K562 (cell line): ENCODE results near the gene HEATR9. TPM values are rescaled to one million over a fixed set of nuclear protein-coding genes. Genes with fewer than 3 reads are reported as not detected.

Experiments
- ATAC-seq: fragments of 200-7000 bp; cut with Tn5 transposase; 3 replicates; pipeline ENCODE4 v1.9.1; 2020; ENCODE audit warnings: moderate library complexity
- BruUV-seq: library from RNA; stranded (reverse); fragments of 400-500 nt; replicated peaks from 2 replicates; lab custom pipeline; 2021; lab: Mats Ljungman, UMichigan
- CTCF ChIA-PET: fragments of 300-600 bp; formaldehyde crosslinking; extraction: SDS; loops from one replicate; lab custom pipeline; 2021; ENCODE audit warnings: low intra/inter-chr PET ratio; lab: Yijun Ruan, JAX
- POLR2A ChIA-PET: fragments of 300-600, 350-650 bp; sonication (Branson Sonifier 250); formaldehyde crosslinking; extraction: SDS; loops from one replicate; lab custom pipeline; 2021; ENCODE audit warnings: antibody characterized with exemption, inconsistent platforms; lab: Yijun Ruan, JAX
- DNase-seq, 4 experiments: peaks; one replicate each; pipeline versions ENCODE4 v3.0.0 to v3.0.0-alpha.2; 2011 to 2018; ENCODE audit warnings: low spot score in 3 of 4, mixed read lengths in 3 of 4; ENCODE audit errors: extremely low read depth in 1 of 4
- FAIRE-seq: peaks from 2 replicates; lab custom pipeline; 2011; peaks lifted over from hg19 to GRCh38; lab: Jason Lieb, UNC
- H2AFZ ChIP-seq: 2 replicates; pipeline ENCODE4 v1.6.0; 2011; ENCODE audit warnings: low read depth, low read length, control low read depth, inconsistent platforms
- H3K27ac ChIP-seq: fragments of 200-600 bp; 3 replicates; pipeline ENCODE4 v1.8.0; 2011; ENCODE audit warnings: low read depth, mild to moderate bottlenecking, control low read depth, inconsistent platforms, low read length, moderate library complexity, mixed read lengths; ENCODE audit errors: extremely low read depth
- H3K27me3 ChIP-seq, 2 experiments: fragments of 300-600 bp in 1 of 2; 2 replicates in 1 of 2; 3 replicates in 1 of 2; pipeline versions ENCODE4 v1.6.0 to v1.8.0; 2011; ENCODE audit warnings: inconsistent platforms in 2 of 2, low read length in 2 of 2, mild to moderate bottlenecking in 1 of 2, mixed read lengths in 1 of 2, moderate library complexity in 1 of 2; ENCODE audit not compliant: control insufficient read depth in 2 of 2, insufficient read depth in 2 of 2
- H3K36me3 ChIP-seq: fragments of 300-600 bp; 3 replicates; pipeline ENCODE4 v1.8.0; 2011; ENCODE audit warnings: mild to moderate bottlenecking, low read length, inconsistent platforms; ENCODE audit not compliant: control insufficient read depth, insufficient read depth
- H3K4me1 ChIP-seq, 2 experiments: fragments of 200-600 bp in 1 of 2; replicated peaks in 1 of 2; 2 replicates in 1 of 2; 3 replicates in 1 of 2; pipeline versions ENCODE4 v1.5.1 to v1.8.0; 2011; ENCODE audit warnings: inconsistent platforms in 2 of 2, low read length in 2 of 2, mild to moderate bottlenecking in 1 of 2, mixed read lengths in 1 of 2, moderate library complexity in 1 of 2; ENCODE audit not compliant: control insufficient read depth in 2 of 2, insufficient read depth in 2 of 2
- H3K4me2 ChIP-seq: 2 replicates; pipeline ENCODE4 v1.6.1; 2011; ENCODE audit warnings: low read length, control low read depth, inconsistent platforms, mixed read lengths; ENCODE audit not compliant: insufficient read depth
- H3K4me3 ChIP-seq: fragments of 200-600 bp; sonication (generic), shearing (Covaris generic); 2 replicates; pipeline ENCODE4 v1.5.1; 2016; ENCODE audit warnings: control low read depth, inconsistent platforms
- H3K79me2 ChIP-seq: fragments of 200-600 bp; 3 replicates; pipeline ENCODE4 v1.8.0; 2011; ENCODE audit warnings: low read length, inconsistent platforms; ENCODE audit not compliant: control insufficient read depth, insufficient read depth
- H3K9ac ChIP-seq, 2 experiments: 2 replicates each; pipeline versions ENCODE4 v1.6.0 to v1.6.1; 2011; ENCODE audit warnings: low read depth in 2 of 2, low read length in 2 of 2, control low read depth in 1 of 2, inconsistent platforms in 1 of 2, mild to moderate bottlenecking in 1 of 2, mixed read lengths in 1 of 2; ENCODE audit not compliant: insufficient read depth in 1 of 2
- H3K9me1 ChIP-seq: one replicate; pipeline ENCODE4 v1.6.0; 2011; ENCODE audit warnings: inconsistent platforms, mild to moderate bottlenecking, low read length, moderate library complexity; ENCODE audit not compliant: control insufficient read depth, insufficient read depth
- H3K9me3 ChIP-seq: replicated peaks from 2 replicates; pipeline ENCODE4 v1.5.1; 2011; ENCODE audit warnings: low read depth, low read length, inconsistent platforms; ENCODE audit not compliant: control insufficient read depth, insufficient read depth
- H4K20me1 ChIP-seq: replicated peaks from 2 replicates; pipeline ENCODE4 v1.6.1; 2011; ENCODE audit warnings: low read length, inconsistent platforms, mixed read lengths; ENCODE audit not compliant: control insufficient read depth, insufficient read depth
- CEBPB ChIP-seq: fragments of 450-650 bp; IDR thresholded peaks from 2 replicates; pipeline ENCODE4 v1.6.1; 2016; ENCODE audit warnings: missing genetic modification characterization, missing compliant biosample characterization
- THAP12 ChIP-seq: fragments of 250-450 bp; sonication (Bioruptor Pico); IDR thresholded peaks from 2 replicates; pipeline ENCODE4 v1.9.0; 2021; ENCODE audit warnings: mild to moderate bottlenecking, inconsistent platforms
- ZFP36 ChIP-seq: fragments of 150-350 bp; IDR thresholded peaks from 2 replicates; pipeline ENCODE4 v1.6.1; 2018; ENCODE audit warnings: low read length, low read depth; ENCODE audit not compliant: partially characterized antibody
- ZNF384 ChIP-seq: IDR thresholded peaks from 2 replicates; pipeline ENCODE4 v1.6.1; 2012; ENCODE audit warnings: low read depth, low read length, improper control_type of control experiment
- WGBS: fragments of 100-300 bp; shearing (Covaris generic); methylation state at CpG from one replicate; pipeline ENCODE4 v1.1.6; 2016; ENCODE audit warnings: low coverage, mixed read lengths; ENCODE audit not compliant: insufficient coverage; ENCODE audit errors: missing lambda C conversion rate; 5-methylcytosine and 5-hydroxymethylcytosine counted together
- in situ Hi-C: fragments of 300-500 bp; cut with MboI; formaldehyde crosslinking; loops from 4 replicates; pipeline ENCODE4 v1.15.0; 2018; ENCODE audit warnings: inconsistent platforms, mixed read lengths
- intact Hi-C: fragments of 100-400 bp; cut with micrococcal nuclease; formaldehyde crosslinking; loops from 2 replicates; pipeline ENCODE4 v1.14.2; 2022
- polyA plus RNA-seq, 8 experiments: library from polyadenylated mRNA; depleted of rRNA in 4 of 8; stranded (reverse) in 5 of 8; unstranded in 3 of 8; fragments of >200 nt; fragmentation: Nextera tagmentation in 2 of 8; fragmentation: Illumina TruSeq in 1 of 8; extraction: Ambion mirVana in 2 of 8; extraction: Trizol in 1 of 8; gene quantifications; 2 replicates each; pipeline versions ENCODE4 v1.2.1 to v1.2.3, GENCODE V29; 2011 to 2014; ENCODE audit warnings: inconsistent platforms in 1 of 8, missing spikeins in 1 of 8
- total RNA-seq, 7 experiments: library from RNA; depleted of rRNA in 6 of 7; stranded (reverse); fragments of >200 nt in 6 of 7; fragmentation: Illumina TruSeq in 2 of 7; extraction: Trizol in 2 of 7; gene quantifications; 2 replicates each; pipeline versions ENCODE4 v1.2.1 to v1.2.3, GENCODE V29; 2011 to 2021; ENCODE audit warnings: low replicate concordance in 1 of 7

Gene HEATR9
- total and polyA plus RNA-seq, 9 of the 15 experiments (the other 6 are each of a cell fraction or from before 2014, with no cell fraction given), result not detected

GRCh38 chr17:35816723-35817122 lies 52.0 kb downstream of the HEATR9 start:
- DNase-seq, result no peak
- no peak overlapping the region for H3K4me3 ChIP-seq
- POLR2A ChIA-PET, result interaction anchor here (0.8 to 4.4 kb wide), 2 partner anchors 7 to 30 kb away, joined by 3 to 24 read pairs; partner anchors contain the start of gene TAF15
- CTCF ChIA-PET, result no interaction called here
- H3K9me1 ChIP-seq, result no peaks in the 10 kb centered on the region
- H2AFZ ChIP-seq, result no peak overlapping the region
- no TSS peak for BruUV-seq
- no peak overlapping the region for H3K4me2 ChIP-seq
- peaks cover 4 to 6% of the 10 kb centered on the region in 2 experiments; a peak in 2 of 5 replicates for H3K4me1 ChIP-seq
- no peak for ATAC-seq
- H4K20me1 ChIP-seq, result peaks cover 5% of the 10 kb centered on the region; the same call in 1 of the 2 replicates
- WGBS, result 79% methylated on average over 5 of the region's 5 CpGs
- in situ Hi-C loops (no loop called here), intact Hi-C loops (no loop called here)
- peaks cover 92% of the 10 kb centered on the region for H3K36me3 ChIP-seq
- H3K9ac ChIP-seq, result no peak overlapping the region
- H3K27me3 ChIP-seq, result no peaks in the 10 kb centered on the region
- no peak for FAIRE-seq
- H3K27ac ChIP-seq, result no peak overlapping the region
- TF ChIP-seq ZNF384 (0 out of 2 replicates have a peak, but pooled peaks have one; percentile 6), THAP12 (CRISPR knock-in tag) (no peak)
- no peaks in the 10 kb centered on the region for H3K9me3 ChIP-seq
- H3K79me2 ChIP-seq, result peaks cover 92% of the 10 kb centered on the region

- peaks cover 9 to 16% of the 10 kb centered on the region in 2 experiments; a peak in 4 of 5 replicates for H3K4me1 ChIP-seq
- CTCF ChIA-PET, result no interaction called here
- no peak overlapping the region for H3K9ac ChIP-seq
- no peak overlapping the region for H3K4me3 ChIP-seq
- no peak overlapping the region for H3K27ac ChIP-seq
- intact Hi-C loops (no loop called here), in situ Hi-C loops (no loop called here)
- H2AFZ ChIP-seq, result no peak overlapping the region
- H4K20me1 ChIP-seq, result peaks cover 18% of the 10 kb centered on the region; the same call in 1 of the 2 replicates
- TF ChIP-seq CEBPB (tag) (peak; percentile 59; the same call in 1 of the 2 replicates), ZFP36 (no peak)
- no peaks in the 10 kb centered on the region for H3K27me3 ChIP-seq
- ATAC-seq (no peak), FAIRE-seq (no peak), DNase-seq (no peak)
- POLR2A ChIA-PET, result interaction anchor here (0.6 kb wide), 1 partner anchor 8 kb away, joined by 3 read pairs; no protein-coding TSS in a partner anchor
- peaks cover 91% of the 10 kb centered on the region for H3K79me2 ChIP-seq
- BruUV-seq, result no TSS peak
- no peaks in the 10 kb centered on the region for H3K9me1 ChIP-seq
- WGBS, result 31% methylated on average over 1 of the region's 5 CpGs
- H3K4me2 ChIP-seq, result no peak overlapping the region
- H3K9me3 ChIP-seq, result no peaks in the 10 kb centered on the region
- peaks cover 62% of the 10 kb centered on the region for H3K36me3 ChIP-seq
These were observed 56.2 kb downstream of the HEATR9 start for GRCh38 chr17:35812456-35812855.
